Type B pancreatic cell (in vitro differentiated cells): ENCODE data around the gene LRP1B. TPM values are rescaled to one million over a fixed set of nuclear protein-coding genes. Genes with fewer than 3 reads are reported as not detected.

Experiments
- DNase-seq: peaks from one replicate; pipeline ENCODE4 v3.0.0; 2021; ENCODE audit warnings: mixed read lengths; ENCODE audit not compliant: unreplicated experiment; ENCODE audit errors: extremely low spot score
- H3K27ac Mint-ChIP-seq: 2 replicates; pipeline ENCODE4 v1.8.0; 2021; ENCODE audit warnings: mild to moderate bottlenecking, mixed read lengths
- H3K27me3 Mint-ChIP-seq: 2 replicates; pipeline ENCODE4 v1.8.0; 2021; ENCODE audit warnings: mixed read lengths
- H3K36me3 Mint-ChIP-seq: 2 replicates; pipeline ENCODE4 v1.8.0; 2021; ENCODE audit warnings: mixed read lengths
- H3K4me1 Mint-ChIP-seq: one replicate; pipeline ENCODE4 v1.8.0; 2021; ENCODE audit warnings: mixed read lengths; ENCODE audit not compliant: unreplicated experiment
- H3K4me3 Mint-ChIP-seq: 2 replicates; pipeline ENCODE4 v1.8.0; 2021; ENCODE audit warnings: mild to moderate bottlenecking, mixed read lengths
- H3K9me3 Mint-ChIP-seq: 2 replicates; pipeline ENCODE4 v1.8.0; 2021; ENCODE audit warnings: mixed read lengths
- total RNA-seq: library from RNA; stranded (reverse); gene quantifications from 2 replicates; pipeline ENCODE4 v1.2.1, GENCODE V29; 2021; ENCODE audit warnings: low replicate concordance
- TF ChIP-seq, protein P1 (sequence below): fragments of 200-600 bp; sonication (generic); conservative IDR thresholded peaks from 2 replicates; pipeline ENCODE4 v1.5.0; 2021; ENCODE audit warnings: antibody characterized with exemption, mild to moderate bottlenecking

The LRP1B gene
- total RNA-seq, 1 donor from 2014 or later: 16.0 TPM

DNA sequence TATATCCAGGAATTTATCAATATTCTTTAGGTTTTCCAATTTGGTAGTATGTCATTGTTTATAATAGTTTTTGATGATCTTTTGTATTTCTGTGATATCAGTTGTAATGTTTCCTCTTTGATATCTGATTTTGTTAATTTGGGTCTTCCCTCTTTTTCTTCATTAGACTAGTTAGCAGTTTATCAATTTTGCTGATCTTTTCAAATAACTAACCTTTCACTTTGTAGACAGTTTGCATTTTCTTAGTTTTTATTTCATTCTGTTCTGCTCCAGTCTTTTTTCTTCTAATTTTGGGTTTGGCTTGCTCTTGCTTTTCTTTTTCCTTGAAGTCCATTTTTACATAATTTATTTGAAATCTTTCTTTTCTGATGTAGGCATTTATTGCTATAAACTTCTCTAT is 824.4 kb downstream of the LRP1B start:
- Mint-ChIP-seq H3K36me3 (no peaks in the 10 kb centered on the region), H3K9me3 (peaks cover 4% of the 10 kb centered on the region), H3K4me3 (no peak overlapping the region), H3K27me3 (no peaks in the 10 kb centered on the region), H3K27ac (no peak overlapping the region), H3K4me1 (no peaks in the 10 kb centered on the region)
- TF ChIP-seq, protein P1, sequence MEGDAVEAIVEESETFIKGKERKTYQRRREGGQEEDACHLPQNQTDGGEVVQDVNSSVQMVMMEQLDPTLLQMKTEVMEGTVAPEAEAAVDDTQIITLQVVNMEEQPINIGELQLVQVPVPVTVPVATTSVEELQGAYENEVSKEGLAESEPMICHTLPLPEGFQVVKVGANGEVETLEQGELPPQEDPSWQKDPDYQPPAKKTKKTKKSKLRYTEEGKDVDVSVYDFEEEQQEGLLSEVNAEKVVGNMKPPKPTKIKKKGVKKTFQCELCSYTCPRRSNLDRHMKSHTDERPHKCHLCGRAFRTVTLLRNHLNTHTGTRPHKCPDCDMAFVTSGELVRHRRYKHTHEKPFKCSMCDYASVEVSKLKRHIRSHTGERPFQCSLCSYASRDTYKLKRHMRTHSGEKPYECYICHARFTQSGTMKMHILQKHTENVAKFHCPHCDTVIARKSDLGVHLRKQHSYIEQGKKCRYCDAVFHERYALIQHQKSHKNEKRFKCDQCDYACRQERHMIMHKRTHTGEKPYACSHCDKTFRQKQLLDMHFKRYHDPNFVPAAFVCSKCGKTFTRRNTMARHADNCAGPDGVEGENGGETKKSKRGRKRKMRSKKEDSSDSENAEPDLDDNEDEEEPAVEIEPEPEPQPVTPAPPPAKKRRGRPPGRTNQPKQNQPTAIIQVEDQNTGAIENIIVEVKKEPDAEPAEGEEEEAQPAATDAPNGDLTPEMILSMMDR: no peak
- no peak for DNase-seq

- TF ChIP-seq, protein P1: no peak
- Mint-ChIP-seq H3K27me3 (no peaks in the 10 kb centered on the region), H3K27ac (no peak overlapping the region), H3K9me3 (peaks cover 4% of the 10 kb centered on the region), H3K4me3 (no peak overlapping the region), H3K36me3 (no peaks in the 10 kb centered on the region), H3K4me1 (no peaks in the 10 kb centered on the region)
- DNase-seq: no peak
Measured at GRCh38 chr2:141301551-141301950, 829.3 kb downstream of the LRP1B start.

GRCh38 chr2:141280037-141280436 is 850.8 kb downstream of the LRP1B start:
- Mint-ChIP-seq H3K27me3 (peaks cover 3% of the 10 kb centered on the region), H3K27ac (no peak overlapping the region), H3K36me3 (peaks cover 7% of the 10 kb centered on the region), H3K4me1 (no peaks in the 10 kb centered on the region), H3K9me3 (peaks cover 10% of the 10 kb centered on the region), H3K4me3 (no peak overlapping the region)
- TF ChIP-seq, protein P1: no peak
- DNase-seq: no peak

GRCh38 chr2:141271346-141271745 is 859.5 kb downstream of the LRP1B start:
- DNase-seq: no peak
- Mint-ChIP-seq H3K27me3 (no peaks in the 10 kb centered on the region), H3K36me3 (peaks cover 13% of the 10 kb centered on the region), H3K4me1 (no peaks in the 10 kb centered on the region), H3K27ac (no peak overlapping the region), H3K4me3 (no peak overlapping the region), H3K9me3 (peaks cover 21% of the 10 kb centered on the region)
- TF ChIP-seq, protein P1: no peak

- no peaks in the 10 kb centered on the region for H3K4me1 Mint-ChIP-seq
- H3K27ac Mint-ChIP-seq: no peak overlapping the region
Measured at GRCh38 chr2:141264848-141265247, 866.0 kb downstream of the LRP1B start.

More at GRCh38 chr2:141264848-141265247, 866.0 kb downstream of the LRP1B start:
- H3K9me3 Mint-ChIP-seq: peaks cover 6% of the 10 kb centered on the region
- H3K4me3 Mint-ChIP-seq: no peak overlapping the region
- no peaks in the 10 kb centered on the region for H3K27me3 Mint-ChIP-seq
- DNase-seq: no peak
- no peaks in the 10 kb centered on the region for H3K36me3 Mint-ChIP-seq
- TF ChIP-seq, protein P1: no peak
